HG03571 (cell line): ENCODE results near the gene ESPL1.

Source experiments
- ATAC-seq: cut with Tn5 transposase; IDR thresholded peaks from one replicate; pipeline ENCODE4 v1.9.1; 2021; ENCODE audit not compliant: unreplicated experiment

ESPL1 gene

DNA sequence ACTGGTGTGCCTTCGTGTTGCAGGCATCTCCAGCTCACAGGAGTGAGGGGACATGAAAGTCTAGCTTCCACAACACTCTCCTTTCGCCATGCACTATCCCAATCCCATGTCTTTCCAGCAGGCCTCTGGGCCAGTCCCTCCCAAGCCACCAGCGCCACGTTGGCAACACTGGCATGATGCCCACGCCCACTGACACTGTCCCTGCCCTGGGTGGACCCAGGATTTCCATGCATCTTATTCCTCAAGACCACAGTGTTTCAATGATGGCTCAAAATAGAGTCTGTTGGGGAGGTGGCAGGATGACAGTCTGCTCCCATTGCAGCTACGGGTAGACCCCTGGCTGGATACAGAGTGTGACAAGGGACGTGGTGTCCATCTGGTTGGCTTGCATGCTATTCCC lies 65.7 kb downstream of the ESPL1 start:
- ATAC-seq = no peak

DNA sequence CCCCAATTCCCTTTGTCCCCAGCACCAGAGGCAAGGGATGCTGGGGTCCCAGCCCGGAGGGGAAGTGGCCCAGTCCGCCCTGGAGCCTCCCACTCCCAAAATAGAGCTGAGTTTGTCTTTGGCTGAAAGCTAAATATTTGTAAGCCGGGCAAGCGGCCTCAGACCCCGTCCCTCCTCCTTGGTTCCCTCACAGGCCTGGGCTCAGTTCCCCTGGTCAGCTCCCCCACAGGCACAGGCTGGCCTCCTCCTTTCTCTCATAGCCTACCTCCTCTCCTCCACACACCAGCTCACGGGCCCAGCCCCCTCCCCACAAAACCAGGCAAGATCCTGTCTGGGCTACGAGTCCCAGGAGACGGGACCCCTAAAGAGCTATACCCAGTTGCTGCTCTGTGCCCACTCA lies 66.7 kb downstream of the ESPL1 start:
- no peak for ATAC-seq

GRCh38 chr12:53336181-53336681 lies 68.1 kb downstream of the ESPL1 start, which contains the start of gene SP7:
Gene SP7 (minus strand): TSS chr12:53336354. CDS start chr12:53335646, 708 bp downstream.
- ATAC-seq = no peak

DNA sequence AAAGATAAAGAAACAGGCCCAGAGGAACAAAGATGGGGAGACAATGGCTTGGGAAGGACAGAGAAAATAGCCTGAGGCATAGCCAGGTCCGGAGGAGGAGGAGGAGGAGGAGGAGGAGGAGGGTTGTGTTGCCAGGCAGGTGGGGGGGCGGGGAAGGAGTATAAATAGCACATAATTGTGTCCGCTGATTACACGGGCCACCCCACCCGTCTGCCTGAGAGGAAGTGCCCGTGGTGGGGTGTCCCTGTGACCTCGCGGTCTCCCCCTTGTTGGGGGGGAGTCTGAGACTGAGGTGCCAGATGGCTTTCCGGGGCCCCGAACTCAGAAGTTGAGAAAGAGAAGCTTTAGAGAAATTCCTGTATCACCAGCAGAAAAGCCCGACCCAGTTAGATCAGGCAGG lies 69.9 kb downstream of the ESPL1 start:
- ATAC-seq = no peak

- no peak for ATAC-seq
Observed at GRCh38 chr12:53338916-53339315, 70.8 kb downstream of the ESPL1 start.

GRCh38 chr12:53340398-53340797 lies 72.3 kb downstream of the ESPL1 start:
- ATAC-seq = no peak
